CD4-positive, alpha-beta T cell treated with Interleukin-6 at 100 ng/mL for 8 hours (primary cell): ENCODE measurements around the gene TMEM107.

ENCODE experiments used
- DNase-seq: peaks from one replicate; pipeline ENCODE4 v3.0.0-alpha.2; 2020; ENCODE audit warnings: mixed read lengths, low spot score

Gene TMEM107

GRCh38 chr17:8150194-8151119, 25.7 kb downstream of the TMEM107 start:
- no peak for DNase-seq

GRCh38 chr17:8149419-8150193, 26.6 kb downstream of the TMEM107 start:
- DNase-seq = no peak

- no peak for DNase-seq
Observed at GRCh38 chr17:8148560-8148959, 27.6 kb downstream of the TMEM107 start.

- DNase-seq = no peak
Observed at GRCh38 chr17:8147805-8148404, 28.3 kb downstream of the TMEM107 start.

- DNase-seq = no peak
Observed at GRCh38 chr17:8147141-8147804, 28.9 kb downstream of the TMEM107 start.

GRCh38 chr17:8146381-8147140, 29.6 kb downstream of the TMEM107 start:
- DNase-seq = no peak

- no peak for DNase-seq
Observed at GRCh38 chr17:8145811-8146210, 30.4 kb downstream of the TMEM107 start.

- DNase-seq = no peak
Observed at GRCh38 chr17:8144401-8145231, 31.6 kb downstream of the TMEM107 start.

GRCh38 chr17:8143581-8144400, 32.4 kb downstream of the TMEM107 start:
- DNase-seq = no peak

- DNase-seq = no peak
Observed at GRCh38 chr17:8142887-8143580, 33.1 kb downstream of the TMEM107 start.

- no peak for DNase-seq
Observed at GRCh38 chr17:8142158-8142886, 33.9 kb downstream of the TMEM107 start.

- no peak for DNase-seq
Observed at GRCh38 chr17:8141741-8142140, 34.4 kb downstream of the TMEM107 start.

GRCh38 chr17:8141045-8141444, 35.1 kb downstream of the TMEM107 start:
- DNase-seq = no peak

- DNase-seq = no peak
Observed at GRCh38 chr17:8140065-8141029, 35.8 kb downstream of the TMEM107 start.

- DNase-seq = peak; percentile 95
Observed at GRCh38 chr17:8138672-8139371, 37.4 kb downstream of the TMEM107 start.

- DNase-seq = no peak
Observed at GRCh38 chr17:8138374-8138671, 37.9 kb downstream of the TMEM107 start.
